WTC11 (cell line): ENCODE results near the gene DCUN1D3. TPM values are rescaled to one million over a fixed set of nuclear protein-coding genes. Genes with fewer than 3 reads are reported as not detected.

ENCODE experiments used
- ATAC-seq: fragments of 200-7000 bp; cut with Tn5 transposase; 2 replicates; pipeline ENCODE4 v1.10.0; 2021; ENCODE audit warnings: mild to moderate bottlenecking, moderate library complexity
- CTCF ChIA-PET: fragments of 300-600 bp; sonication (Branson Sonifier 250); formaldehyde crosslinking; loops from one replicate; lab custom pipeline; 2021; ENCODE audit warnings: antibody characterized with exemption; lab: Charles Lee
- POLR2A ChIA-PET: fragments of 350-600 bp; sonication (Branson Sonifier 250); formaldehyde crosslinking; loops from one replicate; lab custom pipeline; 2021; ENCODE audit warnings: antibody characterized with exemption; lab: Charles Lee
- DNase-seq: peaks from one replicate; pipeline ENCODE4 v3.0.0; 2021; ENCODE audit warnings: low spot score
- H3K27ac Mint-ChIP-seq: 2 replicates; pipeline ENCODE4 v1.8.0; 2021; ENCODE audit warnings: mixed read lengths
- H3K27me3 Mint-ChIP-seq: 2 replicates; pipeline ENCODE4 v1.8.0; 2021; ENCODE audit warnings: low read depth, mild to moderate bottlenecking, moderate library complexity, mixed read lengths
- H3K36me3 Mint-ChIP-seq: 2 replicates; pipeline ENCODE4 v1.8.0; 2021; ENCODE audit warnings: mixed read lengths
- H3K4me1 Mint-ChIP-seq: 2 replicates; pipeline ENCODE4 v1.8.0; 2022; ENCODE audit warnings: mixed read lengths
- H3K4me3 Mint-ChIP-seq: 2 replicates; pipeline ENCODE4 v1.8.0; 2021; ENCODE audit warnings: mild to moderate bottlenecking, moderate library complexity, mixed read lengths
- H3K9me3 Mint-ChIP-seq: 2 replicates; pipeline ENCODE4 v1.8.0; 2021; ENCODE audit warnings: mixed read lengths
- CREM ChIP-seq: sonication (generic); formaldehyde crosslinking; IDR thresholded peaks from 2 replicates; pipeline ENCODE4 v1.8.1; 2022; ENCODE audit warnings: mild to moderate bottlenecking, missing genetic modification reagents, moderate library complexity
- EMX1 ChIP-seq: fragments of 250-450 bp; sonication (Bioruptor Pico); IDR thresholded peaks from 2 replicates; pipeline ENCODE4 v1.8.0; 2021; ENCODE audit warnings: mild to moderate bottlenecking
- FOXJ3 ChIP-seq: sonication (generic); formaldehyde crosslinking; IDR thresholded peaks from 2 replicates; pipeline ENCODE4 v1.9.0; 2021; ENCODE audit warnings: missing genetic modification reagents, mild to moderate bottlenecking, borderline replicate concordance
- IRF2 ChIP-seq: sonication (generic); formaldehyde crosslinking; IDR thresholded peaks from 2 replicates; pipeline ENCODE4 v1.8.0; 2022; ENCODE audit warnings: low read depth, missing genetic modification reagents, borderline replicate concordance
- MYBL2 ChIP-seq: sonication (generic); formaldehyde crosslinking; IDR thresholded peaks from 2 replicates; pipeline ENCODE4 v1.8.1; 2023; ENCODE audit warnings: mild to moderate bottlenecking, moderate library complexity, missing genetic modification reagents
- NFYB ChIP-seq: sonication (generic); formaldehyde crosslinking; conservative IDR thresholded peaks from 2 replicates; pipeline ENCODE4 v1.8.0; 2022; ENCODE audit warnings: low read depth, missing genetic modification reagents
- OVOL2 ChIP-seq: fragments of 250-450 bp; sonication (Bioruptor Pico); IDR thresholded peaks from 2 replicates; pipeline ENCODE4 v1.9.0; 2021; ENCODE audit warnings: mild to moderate bottlenecking, borderline replicate concordance
- PRRX2 ChIP-seq: fragments of 250-450 bp; sonication (Bioruptor Pico); IDR thresholded peaks from 2 replicates; pipeline ENCODE4 v1.8.0; 2021; ENCODE audit warnings: mild to moderate bottlenecking
- RELA ChIP-seq: sonication (generic); formaldehyde crosslinking; IDR thresholded peaks from 2 replicates; pipeline ENCODE4 v1.8.1; 2022; ENCODE audit warnings: missing genetic modification reagents, mild to moderate bottlenecking, borderline replicate concordance
- RORB ChIP-seq: fragments of 250-450 bp; sonication (Bioruptor Pico); IDR thresholded peaks from 2 replicates; pipeline ENCODE4 v1.9.0; 2021; ENCODE audit warnings: mild to moderate bottlenecking
- SOX15 ChIP-seq: fragments of 250-450 bp; sonication (Bioruptor Pico); IDR thresholded peaks from 2 replicates; pipeline ENCODE4 v1.9.0; 2021; ENCODE audit warnings: mild to moderate bottlenecking
- ZNF138 ChIP-seq: sonication (generic); formaldehyde crosslinking; conservative IDR thresholded peaks from 2 replicates; pipeline ENCODE4 v1.8.1; 2022; ENCODE audit warnings: mild to moderate bottlenecking, moderate library complexity, missing genetic modification reagents
- ZNF317 ChIP-seq: sonication (generic); formaldehyde crosslinking; IDR thresholded peaks from 2 replicates; pipeline ENCODE4 v1.8.1; 2023; ENCODE audit warnings: low read depth, mild to moderate bottlenecking, moderate library complexity, missing genetic modification reagents, borderline replicate concordance
- ZNF416 ChIP-seq: fragments of 250-450 bp; sonication (Bioruptor Pico); IDR thresholded peaks from 2 replicates; pipeline ENCODE4 v1.9.0; 2021; ENCODE audit warnings: mild to moderate bottlenecking, inconsistent platforms
- total RNA-seq: library from RNA; stranded (reverse); gene quantifications from 3 replicates; pipeline ENCODE4 v1.2.3, GENCODE V29; 2021
- TF ChIP-seq, protein P1 (sequence below): sonication (generic); formaldehyde crosslinking; IDR thresholded peaks from 2 replicates; pipeline ENCODE4 v1.8.1; 2023; ENCODE audit warnings: mild to moderate bottlenecking, missing genetic modification reagents, moderate library complexity
- TF ChIP-seq, protein P2 (sequence below): sonication (generic); formaldehyde crosslinking; IDR thresholded peaks from 2 replicates; pipeline ENCODE4 v1.8.1; 2023; ENCODE audit warnings: mild to moderate bottlenecking, missing genetic modification reagents
- TF ChIP-seq, protein P3 (sequence below): sonication (generic); formaldehyde crosslinking; IDR thresholded peaks from 2 replicates; pipeline ENCODE4 v1.8.1; 2023; ENCODE audit warnings: mild to moderate bottlenecking, moderate library complexity, missing genetic modification reagents
- TF ChIP-seq, protein P4 (sequence below): sonication (generic); formaldehyde crosslinking; IDR thresholded peaks from 2 replicates; pipeline ENCODE4 v1.8.1; 2022; ENCODE audit warnings: low read depth, mild to moderate bottlenecking, moderate library complexity, missing genetic modification reagents, borderline replicate concordance
- TF ChIP-seq, protein P5 (sequence below): sonication (generic); formaldehyde crosslinking; IDR thresholded peaks from 2 replicates; pipeline ENCODE4 v1.8.0; 2022; ENCODE audit warnings: mild to moderate bottlenecking, missing genetic modification reagents
- TF ChIP-seq, protein P6 (sequence below): fragments of 250-450 bp; sonication (Bioruptor Pico); IDR thresholded peaks from 2 replicates; pipeline ENCODE4 v1.9.0; 2021; ENCODE audit warnings: mild to moderate bottlenecking
- TF ChIP-seq, protein P7 (sequence below): sonication (generic); formaldehyde crosslinking; IDR thresholded peaks from 2 replicates; pipeline ENCODE4 v1.8.0; 2023; ENCODE audit warnings: missing genetic modification reagents, mild to moderate bottlenecking, borderline replicate concordance

DCUN1D3 gene
- total RNA-seq, 1 experiment from 2014 or later, result 14.7 TPM

DNA sequence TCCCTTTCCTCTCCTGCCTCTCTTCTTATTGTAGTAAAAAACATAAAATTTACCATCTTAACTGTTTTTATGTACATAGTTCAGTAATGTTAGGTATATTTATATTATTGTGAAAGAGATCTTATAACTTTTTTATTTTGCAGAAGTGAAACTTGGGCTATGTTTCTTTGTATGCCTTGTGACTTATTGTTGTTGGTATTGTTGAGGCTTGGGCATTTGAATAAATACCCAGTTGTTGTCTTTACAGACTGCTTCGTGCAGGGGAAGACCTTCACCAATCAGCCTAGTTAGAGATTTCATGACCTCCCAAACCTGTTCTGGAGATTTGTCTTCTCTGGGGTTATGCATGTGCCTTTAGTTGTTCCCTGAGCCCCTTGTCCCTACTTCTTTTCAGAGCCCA lies 61.9 kb downstream of the DCUN1D3 start:
- H3K27me3 Mint-ChIP-seq, result no peaks in the 10 kb centered on the region
- peaks cover 54% of the 10 kb centered on the region for H3K36me3 Mint-ChIP-seq
- CTCF ChIA-PET, result no interaction called here
- TF ChIP-seq, protein P1, sequence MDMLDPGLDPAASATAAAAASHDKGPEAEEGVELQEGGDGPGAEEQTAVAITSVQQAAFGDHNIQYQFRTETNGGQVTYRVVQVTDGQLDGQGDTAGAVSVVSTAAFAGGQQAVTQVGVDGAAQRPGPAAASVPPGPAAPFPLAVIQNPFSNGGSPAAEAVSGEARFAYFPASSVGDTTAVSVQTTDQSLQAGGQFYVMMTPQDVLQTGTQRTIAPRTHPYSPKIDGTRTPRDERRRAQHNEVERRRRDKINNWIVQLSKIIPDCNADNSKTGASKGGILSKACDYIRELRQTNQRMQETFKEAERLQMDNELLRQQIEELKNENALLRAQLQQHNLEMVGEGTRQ (CRISPR knock-in tag), result no peak
- no peak for TF ChIP-seq SOX15 (CRISPR knock-in tag)
- TF ChIP-seq, protein P2, sequence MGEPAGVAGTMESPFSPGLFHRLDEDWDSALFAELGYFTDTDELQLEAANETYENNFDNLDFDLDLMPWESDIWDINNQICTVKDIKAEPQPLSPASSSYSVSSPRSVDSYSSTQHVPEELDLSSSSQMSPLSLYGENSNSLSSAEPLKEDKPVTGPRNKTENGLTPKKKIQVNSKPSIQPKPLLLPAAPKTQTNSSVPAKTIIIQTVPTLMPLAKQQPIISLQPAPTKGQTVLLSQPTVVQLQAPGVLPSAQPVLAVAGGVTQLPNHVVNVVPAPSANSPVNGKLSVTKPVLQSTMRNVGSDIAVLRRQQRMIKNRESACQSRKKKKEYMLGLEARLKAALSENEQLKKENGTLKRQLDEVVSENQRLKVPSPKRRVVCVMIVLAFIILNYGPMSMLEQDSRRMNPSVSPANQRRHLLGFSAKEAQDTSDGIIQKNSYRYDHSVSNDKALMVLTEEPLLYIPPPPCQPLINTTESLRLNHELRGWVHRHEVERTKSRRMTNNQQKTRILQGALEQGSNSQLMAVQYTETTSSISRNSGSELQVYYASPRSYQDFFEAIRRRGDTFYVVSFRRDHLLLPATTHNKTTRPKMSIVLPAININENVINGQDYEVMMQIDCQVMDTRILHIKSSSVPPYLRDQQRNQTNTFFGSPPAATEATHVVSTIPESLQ, result no peak
- ATAC-seq, result no peak
- DNase-seq, result no peak
- no peaks in the 10 kb centered on the region for H3K4me1 Mint-ChIP-seq
- H3K4me3 Mint-ChIP-seq, result no peak overlapping the region
- H3K9me3 Mint-ChIP-seq, result peaks cover 22% of the 10 kb centered on the region
- POLR2A ChIA-PET, result no interaction called here
- H3K27ac Mint-ChIP-seq, result no peak overlapping the region

DNA sequence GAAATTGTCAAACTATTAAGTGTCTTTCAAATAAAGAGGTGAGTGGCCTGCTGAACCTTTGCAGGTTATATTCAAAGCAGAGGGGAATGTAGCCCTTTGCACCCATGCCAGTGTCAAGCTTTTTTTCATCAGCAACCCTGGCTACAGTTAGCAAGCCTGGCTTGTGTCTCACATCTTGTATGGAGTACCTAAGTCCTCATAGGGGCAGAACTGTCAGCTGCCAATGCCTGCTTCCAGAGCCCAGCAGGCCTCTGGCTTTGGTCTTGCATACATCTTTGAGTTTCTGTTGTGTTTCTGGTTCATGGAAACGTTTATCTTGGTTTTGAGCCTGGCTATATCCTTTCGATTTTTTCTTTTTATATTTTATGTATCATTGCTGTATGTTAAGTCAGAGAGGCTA lies 67.1 kb downstream of the DCUN1D3 start:
- Mint-ChIP-seq H3K4me3 (no peak overlapping the region), H3K27ac (no peak overlapping the region), H3K27me3 (no peaks in the 10 kb centered on the region), H3K9me3 (peaks cover 22% of the 10 kb centered on the region), H3K36me3 (peaks cover 40% of the 10 kb centered on the region), H3K4me1 (no peaks in the 10 kb centered on the region)
- DNase-seq (no peak), ATAC-seq (no peak)
- TF ChIP-seq IRF2 (CRISPR knock-in tag), result no peak
- no peak for TF ChIP-seq RELA
- TF ChIP-seq ZNF416 (CRISPR knock-in tag), result no peak
- no peak for TF ChIP-seq CREM (CRISPR knock-in tag)
- no peak for TF ChIP-seq EMX1 (CRISPR knock-in tag)
- TF ChIP-seq, protein P3, sequence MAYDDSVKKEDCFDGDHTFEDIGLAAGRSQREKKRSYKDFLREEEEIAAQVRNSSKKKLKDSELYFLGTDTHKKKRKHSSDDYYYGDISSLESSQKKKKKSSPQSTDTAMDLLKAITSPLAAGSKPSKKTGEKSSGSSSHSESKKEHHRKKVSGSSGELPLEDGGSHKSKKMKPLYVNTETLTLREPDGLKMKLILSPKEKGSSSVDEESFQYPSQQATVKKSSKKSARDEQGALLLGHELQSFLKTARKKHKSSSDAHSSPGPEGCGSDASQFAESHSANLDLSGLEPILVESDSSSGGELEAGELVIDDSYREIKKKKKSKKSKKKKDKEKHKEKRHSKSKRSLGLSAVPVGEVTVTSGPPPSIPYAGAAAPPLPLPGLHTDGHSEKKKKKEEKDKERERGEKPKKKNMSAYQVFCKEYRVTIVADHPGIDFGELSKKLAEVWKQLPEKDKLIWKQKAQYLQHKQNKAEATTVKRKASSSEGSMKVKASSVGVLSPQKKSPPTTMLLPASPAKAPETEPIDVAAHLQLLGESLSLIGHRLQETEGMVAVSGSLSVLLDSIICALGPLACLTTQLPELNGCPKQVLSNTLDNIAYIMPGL (CRISPR knock-in tag), result no peak
- TF ChIP-seq SOX15 (CRISPR knock-in tag), result no peak
- TF ChIP-seq RORB (CRISPR knock-in tag), result no peak
- TF ChIP-seq FOXJ3 (CRISPR knock-in tag), result no peak
- no peak for TF ChIP-seq PRRX2 (CRISPR knock-in tag)
- no peak for TF ChIP-seq MYBL2
- TF ChIP-seq OVOL2 (CRISPR knock-in tag), result no peak
- TF ChIP-seq ZNF138 (CRISPR knock-in tag), result no peak
- TF ChIP-seq, protein P4, sequence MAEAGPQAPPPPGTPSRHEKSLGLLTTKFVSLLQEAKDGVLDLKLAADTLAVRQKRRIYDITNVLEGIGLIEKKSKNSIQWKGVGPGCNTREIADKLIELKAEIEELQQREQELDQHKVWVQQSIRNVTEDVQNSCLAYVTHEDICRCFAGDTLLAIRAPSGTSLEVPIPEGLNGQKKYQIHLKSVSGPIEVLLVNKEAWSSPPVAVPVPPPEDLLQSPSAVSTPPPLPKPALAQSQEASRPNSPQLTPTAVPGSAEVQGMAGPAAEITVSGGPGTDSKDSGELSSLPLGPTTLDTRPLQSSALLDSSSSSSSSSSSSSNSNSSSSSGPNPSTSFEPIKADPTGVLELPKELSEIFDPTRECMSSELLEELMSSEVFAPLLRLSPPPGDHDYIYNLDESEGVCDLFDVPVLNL, result no peak
- TF ChIP-seq, protein P5, sequence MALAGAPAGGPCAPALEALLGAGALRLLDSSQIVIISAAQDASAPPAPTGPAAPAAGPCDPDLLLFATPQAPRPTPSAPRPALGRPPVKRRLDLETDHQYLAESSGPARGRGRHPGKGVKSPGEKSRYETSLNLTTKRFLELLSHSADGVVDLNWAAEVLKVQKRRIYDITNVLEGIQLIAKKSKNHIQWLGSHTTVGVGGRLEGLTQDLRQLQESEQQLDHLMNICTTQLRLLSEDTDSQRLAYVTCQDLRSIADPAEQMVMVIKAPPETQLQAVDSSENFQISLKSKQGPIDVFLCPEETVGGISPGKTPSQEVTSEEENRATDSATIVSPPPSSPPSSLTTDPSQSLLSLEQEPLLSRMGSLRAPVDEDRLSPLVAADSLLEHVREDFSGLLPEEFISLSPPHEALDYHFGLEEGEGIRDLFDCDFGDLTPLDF (CRISPR knock-in tag), result no peak
- TF ChIP-seq ZNF317 (CRISPR knock-in tag), result no peak
- TF ChIP-seq, protein P6, sequence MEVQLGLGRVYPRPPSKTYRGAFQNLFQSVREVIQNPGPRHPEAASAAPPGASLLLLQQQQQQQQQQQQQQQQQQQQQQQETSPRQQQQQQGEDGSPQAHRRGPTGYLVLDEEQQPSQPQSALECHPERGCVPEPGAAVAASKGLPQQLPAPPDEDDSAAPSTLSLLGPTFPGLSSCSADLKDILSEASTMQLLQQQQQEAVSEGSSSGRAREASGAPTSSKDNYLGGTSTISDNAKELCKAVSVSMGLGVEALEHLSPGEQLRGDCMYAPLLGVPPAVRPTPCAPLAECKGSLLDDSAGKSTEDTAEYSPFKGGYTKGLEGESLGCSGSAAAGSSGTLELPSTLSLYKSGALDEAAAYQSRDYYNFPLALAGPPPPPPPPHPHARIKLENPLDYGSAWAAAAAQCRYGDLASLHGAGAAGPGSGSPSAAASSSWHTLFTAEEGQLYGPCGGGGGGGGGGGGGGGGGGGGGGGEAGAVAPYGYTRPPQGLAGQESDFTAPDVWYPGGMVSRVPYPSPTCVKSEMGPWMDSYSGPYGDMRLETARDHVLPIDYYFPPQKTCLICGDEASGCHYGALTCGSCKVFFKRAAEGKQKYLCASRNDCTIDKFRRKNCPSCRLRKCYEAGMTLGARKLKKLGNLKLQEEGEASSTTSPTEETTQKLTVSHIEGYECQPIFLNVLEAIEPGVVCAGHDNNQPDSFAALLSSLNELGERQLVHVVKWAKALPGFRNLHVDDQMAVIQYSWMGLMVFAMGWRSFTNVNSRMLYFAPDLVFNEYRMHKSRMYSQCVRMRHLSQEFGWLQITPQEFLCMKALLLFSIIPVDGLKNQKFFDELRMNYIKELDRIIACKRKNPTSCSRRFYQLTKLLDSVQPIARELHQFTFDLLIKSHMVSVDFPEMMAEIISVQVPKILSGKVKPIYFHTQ (CRISPR knock-in tag), result no peak
- TF ChIP-seq NFYB (CRISPR knock-in tag), result no peak
- TF ChIP-seq, protein P7, sequence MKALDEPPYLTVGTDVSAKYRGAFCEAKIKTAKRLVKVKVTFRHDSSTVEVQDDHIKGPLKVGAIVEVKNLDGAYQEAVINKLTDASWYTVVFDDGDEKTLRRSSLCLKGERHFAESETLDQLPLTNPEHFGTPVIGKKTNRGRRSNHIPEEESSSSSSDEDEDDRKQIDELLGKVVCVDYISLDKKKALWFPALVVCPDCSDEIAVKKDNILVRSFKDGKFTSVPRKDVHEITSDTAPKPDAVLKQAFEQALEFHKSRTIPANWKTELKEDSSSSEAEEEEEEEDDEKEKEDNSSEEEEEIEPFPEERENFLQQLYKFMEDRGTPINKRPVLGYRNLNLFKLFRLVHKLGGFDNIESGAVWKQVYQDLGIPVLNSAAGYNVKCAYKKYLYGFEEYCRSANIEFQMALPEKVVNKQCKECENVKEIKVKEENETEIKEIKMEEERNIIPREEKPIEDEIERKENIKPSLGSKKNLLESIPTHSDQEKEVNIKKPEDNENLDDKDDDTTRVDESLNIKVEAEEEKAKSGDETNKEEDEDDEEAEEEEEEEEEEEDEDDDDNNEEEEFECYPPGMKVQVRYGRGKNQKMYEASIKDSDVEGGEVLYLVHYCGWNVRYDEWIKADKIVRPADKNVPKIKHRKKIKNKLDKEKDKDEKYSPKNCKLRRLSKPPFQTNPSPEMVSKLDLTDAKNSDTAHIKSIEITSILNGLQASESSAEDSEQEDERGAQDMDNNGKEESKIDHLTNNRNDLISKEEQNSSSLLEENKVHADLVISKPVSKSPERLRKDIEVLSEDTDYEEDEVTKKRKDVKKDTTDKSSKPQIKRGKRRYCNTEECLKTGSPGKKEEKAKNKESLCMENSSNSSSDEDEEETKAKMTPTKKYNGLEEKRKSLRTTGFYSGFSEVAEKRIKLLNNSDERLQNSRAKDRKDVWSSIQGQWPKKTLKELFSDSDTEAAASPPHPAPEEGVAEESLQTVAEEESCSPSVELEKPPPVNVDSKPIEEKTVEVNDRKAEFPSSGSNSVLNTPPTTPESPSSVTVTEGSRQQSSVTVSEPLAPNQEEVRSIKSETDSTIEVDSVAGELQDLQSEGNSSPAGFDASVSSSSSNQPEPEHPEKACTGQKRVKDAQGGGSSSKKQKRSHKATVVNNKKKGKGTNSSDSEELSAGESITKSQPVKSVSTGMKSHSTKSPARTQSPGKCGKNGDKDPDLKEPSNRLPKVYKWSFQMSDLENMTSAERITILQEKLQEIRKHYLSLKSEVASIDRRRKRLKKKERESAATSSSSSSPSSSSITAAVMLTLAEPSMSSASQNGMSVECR (CRISPR knock-in tag), result no peak
- ChIA-PET CTCF (interaction anchor here (0.5 kb wide), 1 partner anchor 59 kb away, joined by 5 read pairs; no protein-coding TSS in a partner anchor), POLR2A (no interaction called here)
